NCI-H2227 treated with DMSO at 0.1 percent for 48 hours (cell line): ENCODE data around the gene ITPKC.
A peak's percentile ranks its signal among the peaks of the same experiment; 100 is the strongest.
"Not testable (repeated sequence)": the region's sequence is repeated elsewhere in the genome, so short reads cannot be mapped to it uniquely, and the experiment has no call there.

ENCODE experiments used
- DNase-seq: peaks from one replicate; lab custom pipeline; 2025; lab: John Stamatoyannopoulos, UW

The ITPKC gene

GRCh38 chr19:40768869-40769268, 52.0 kb downstream of the ITPKC start:
- DNase-seq, result no peak

DNA sequence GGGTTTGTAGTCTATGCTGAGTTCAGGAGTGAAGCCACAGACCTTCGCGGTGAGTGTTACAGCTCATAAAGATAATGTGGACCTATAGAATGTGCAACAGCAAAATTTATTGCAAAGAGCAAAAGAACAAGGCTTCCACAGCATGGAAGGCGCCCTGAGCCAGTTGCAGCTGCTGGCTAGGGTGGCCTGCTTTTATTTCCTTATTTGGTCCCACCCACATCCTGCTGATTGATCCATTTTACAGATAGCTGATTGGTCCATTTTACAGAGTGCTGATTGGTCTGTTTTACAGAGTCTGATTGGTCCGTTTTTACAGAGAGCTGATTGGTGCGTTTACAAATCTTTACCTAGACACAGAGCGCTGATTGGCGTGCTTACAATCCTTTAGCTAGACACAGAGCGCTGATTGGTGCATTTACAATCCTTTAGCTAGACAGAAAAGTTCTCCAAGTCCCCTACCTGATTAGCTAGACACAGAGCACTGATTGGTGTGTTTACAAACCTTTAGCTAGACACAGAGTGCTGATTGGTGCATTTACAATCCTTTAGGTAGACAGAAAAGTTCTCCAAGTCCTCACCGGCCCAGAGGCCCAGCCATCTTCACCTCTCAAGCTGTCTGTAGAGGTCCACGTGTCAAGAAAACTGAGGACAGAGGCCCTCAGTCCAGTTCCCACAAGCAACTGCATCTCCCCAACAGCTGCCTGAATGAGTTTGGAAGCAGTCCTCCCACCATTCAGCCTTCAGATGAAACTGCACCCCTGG, 54.4 kb downstream of the ITPKC start:
- not testable (repeated sequence) for DNase-seq

- no peak for DNase-seq
These were observed 58.2 kb downstream of the ITPKC start, which contains the start of gene MIA for GRCh38 chr19:40774916-40775631. Gene MIA (plus strand): TSS chr19:40775521. CDS start chr19:40775543, 22 bp downstream.

- DNase-seq, result no peak
These were observed 58.7 kb downstream of the ITPKC start for GRCh38 chr19:40775632-40776022.

- no peak for DNase-seq
These were observed 59.5 kb downstream of the ITPKC start for GRCh38 chr19:40776364-40776763.

DNA sequence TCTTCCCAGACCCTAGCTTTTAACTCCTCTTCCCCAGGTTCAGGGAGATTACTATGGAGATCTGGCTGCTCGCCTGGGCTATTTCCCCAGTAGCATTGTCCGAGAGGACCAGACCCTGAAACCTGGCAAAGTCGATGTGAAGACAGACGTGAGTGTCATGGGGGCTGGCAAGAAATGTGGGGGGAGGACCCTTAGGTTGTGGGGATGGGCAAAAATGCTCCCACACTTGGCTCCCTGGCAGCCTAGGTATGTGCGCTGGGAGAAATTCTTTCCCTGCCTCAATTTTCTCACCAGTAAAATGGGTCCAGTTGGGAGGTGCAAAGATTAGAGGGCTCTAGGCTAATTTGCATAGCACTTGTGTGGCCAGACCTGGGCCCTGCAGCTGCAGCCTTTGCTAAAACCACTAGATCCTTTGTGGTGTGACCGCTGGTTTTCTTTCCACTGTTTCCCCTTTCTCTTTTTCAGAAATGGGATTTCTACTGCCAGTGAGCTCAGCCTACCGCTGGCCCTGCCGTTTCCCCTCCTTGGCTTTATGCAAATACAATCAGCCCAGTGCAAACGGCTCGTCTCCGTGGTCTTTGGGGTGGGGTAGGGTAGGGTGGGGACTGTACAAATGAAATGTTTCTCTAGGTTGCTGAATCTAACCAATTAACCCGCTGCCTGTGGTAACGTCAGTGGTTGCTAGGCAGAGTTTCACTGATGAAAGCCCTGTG, 60.2 kb downstream of the ITPKC start:
- peak; percentile 100 for DNase-seq

DNA sequence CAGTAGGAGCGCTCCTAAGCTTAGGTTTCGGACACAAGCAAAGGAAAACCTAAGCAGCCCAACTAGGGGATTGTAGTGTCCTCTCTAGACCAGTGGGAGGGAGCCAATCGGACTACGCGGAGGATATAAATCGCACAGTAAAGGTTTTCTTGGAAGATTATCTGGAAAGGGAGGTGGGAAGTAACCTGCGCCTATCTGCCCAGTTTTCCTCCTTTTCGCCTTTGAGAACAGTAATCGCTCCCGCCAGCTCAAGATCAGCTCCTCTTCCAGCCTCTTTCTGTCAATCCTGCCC, 60.7 kb downstream of the ITPKC start:
- DNase-seq, result no peak

GRCh38 chr19:40777937-40778705, 61.2 kb downstream of the ITPKC start, which contains the start of gene RAB4B:
Gene RAB4B (plus strand): TSS chr19:40778247. CDS start chr19:40778376, 129 bp downstream.
- DNase-seq, result peak; percentile 100

DNA sequence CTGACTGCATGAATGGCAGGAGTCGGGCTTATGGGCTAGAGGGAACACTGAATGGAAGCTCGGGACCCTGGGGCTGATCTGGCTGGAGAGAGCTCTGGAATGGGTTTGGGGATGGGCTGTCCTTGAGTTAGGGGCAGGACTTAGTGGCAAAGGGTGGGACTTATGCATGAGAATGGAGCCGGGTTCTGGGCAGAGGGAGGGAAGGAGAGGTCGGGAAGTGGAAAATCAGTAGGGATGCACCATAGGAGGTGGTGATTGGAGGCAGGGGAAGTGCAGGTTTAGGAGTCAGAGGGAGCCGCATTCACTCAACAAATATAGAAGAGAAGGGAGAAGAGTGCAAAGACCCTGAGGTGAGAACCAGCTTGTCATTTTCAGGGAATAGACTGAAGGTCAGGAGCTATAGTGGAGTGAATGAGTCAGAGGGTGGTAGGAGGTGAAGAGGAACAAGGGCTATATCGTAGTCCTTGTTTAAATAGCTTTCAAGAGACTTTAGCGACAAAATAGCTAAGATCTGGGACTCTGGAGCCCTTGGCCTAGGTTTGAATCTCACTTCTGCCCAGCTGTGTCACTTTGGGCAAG, 61.9 kb downstream of the ITPKC start:
- DNase-seq, result no peak

- no peak for DNase-seq
These were observed 63.7 kb downstream of the ITPKC start for GRCh38 chr19:40780582-40780981.

DNA sequence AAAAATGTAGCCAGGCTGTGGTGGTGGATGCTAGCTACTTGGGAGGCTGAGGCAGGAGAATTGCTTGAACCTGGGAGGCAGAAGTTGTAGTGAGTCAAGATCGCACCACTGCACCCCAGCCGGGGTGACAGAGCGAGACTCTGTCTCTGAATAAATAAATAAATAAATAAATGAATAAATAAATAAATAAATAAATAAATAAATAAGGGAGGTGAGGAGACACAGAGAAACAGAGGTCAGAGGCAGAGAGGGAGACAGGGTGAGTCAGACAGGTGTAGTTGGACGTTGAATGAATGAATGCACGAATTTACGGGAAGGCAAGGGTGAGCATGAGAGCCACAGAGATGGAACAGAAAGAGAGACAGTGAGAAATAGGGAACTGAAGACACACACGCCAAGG, 64.2 kb downstream of the ITPKC start:
- DNase-seq, result no peak

GRCh38 chr19:40783711-40784110, 66.8 kb downstream of the ITPKC start:
- no peak for DNase-seq

DNA sequence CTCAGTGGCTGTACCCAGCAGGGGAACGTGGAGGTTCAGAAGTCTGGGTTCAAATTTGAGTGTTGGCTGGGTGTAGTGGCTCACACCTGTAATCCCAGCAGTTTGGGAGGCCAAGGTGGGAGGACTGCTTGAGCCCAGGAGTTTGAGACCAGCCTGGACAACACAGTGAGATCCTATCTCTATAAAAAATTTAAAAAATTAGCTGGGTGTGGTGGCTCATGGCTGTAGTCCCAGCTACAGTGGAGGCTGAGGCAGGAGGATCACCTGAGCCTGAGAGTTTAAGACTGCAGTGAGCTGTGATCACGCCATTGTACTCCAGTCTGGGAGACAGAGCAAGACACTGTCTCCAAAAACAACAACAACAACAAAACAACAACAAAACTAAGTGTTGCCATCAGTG, 67.2 kb downstream of the ITPKC start:
- DNase-seq, result not testable (repeated sequence)

DNA sequence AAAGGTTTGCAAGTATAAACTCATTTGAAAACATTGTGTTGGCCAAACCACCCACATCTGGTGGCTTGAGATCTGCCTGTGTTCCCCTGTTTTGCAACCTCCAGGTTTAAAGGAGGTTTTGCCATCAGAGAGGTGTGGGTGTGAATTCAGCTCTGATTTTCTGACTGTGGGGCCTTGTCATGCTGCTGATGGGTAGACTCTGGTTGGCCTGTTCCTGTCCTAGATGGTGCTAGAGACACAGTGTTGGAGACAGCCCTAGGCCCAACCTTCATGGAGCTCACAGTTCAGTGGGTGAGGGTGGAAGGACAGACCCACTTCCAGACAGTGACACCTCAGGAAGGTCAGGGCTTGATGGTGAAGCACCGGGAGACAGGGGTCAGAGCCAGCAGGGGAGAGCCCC, 68.6 kb downstream of the ITPKC start:
- DNase-seq, result no peak

- DNase-seq, result no peak
These were observed 69.4 kb downstream of the ITPKC start for GRCh38 chr19:40786060-40787037.
